ENCODE results near the gene MVB12B. TPM values are rescaled to one million over a fixed set of nuclear protein-coding genes. Genes with fewer than 3 reads are reported as not detected.

MVB12B gene
- total and polyA plus RNA-seq, 2 donors from 2014 or later, result 4.5 to 12.3 TPM

- Histone ChIP-seq H3K9me3 (ENCODE audit: control insufficient read depth in 2 of 3, insufficient read depth in 1 of 3, low read length in 3 of 3) (no peaks in the 10 kb centered on the region), H3K36me3 (ENCODE audit: control insufficient read depth in 2 of 3, insufficient read depth in 3 of 3, low read length in 3 of 3) (no peaks in the 10 kb centered on the region), H3K9ac (ENCODE audit: low read length in 3 of 3) (no peak overlapping the region), H3K4me3 (ENCODE audit: low read length in 3 of 3) (no peak overlapping the region), H3K27ac (ENCODE audit: low read depth in 2 of 2, low read length in 2 of 2) (no peak overlapping the region), H3K4me1 (ENCODE audit: control insufficient read depth in 2 of 3, insufficient read depth in 2 of 3, low read depth in 1 of 3, low read length in 3 of 3) (no peaks in the 10 kb centered on the region), H3K27me3 (ENCODE audit: control insufficient read depth, insufficient read depth, low read length) (no peaks in the 10 kb centered on the region)
- intact Hi-C loops (cut with DNase I), result no loop called here
- TF ChIP-seq CTCF (IDR thresholded peaks at IDR 0.05; ENCODE audit: borderline replicate concordance, extremely low read depth, insufficient read depth), result no peak
- FAIRE-seq (no peak), DNase-seq (no peak)
These were observed 39.3 kb upstream of the MVB12B start for GRCh38 chr9:126287166-126287866.

GRCh38 chr9:126290871-126291270 lies 35.8 kb upstream of the MVB12B start:
- no peak for TF ChIP-seq CTCF (IDR thresholded peaks at IDR 0.05; ENCODE audit: borderline replicate concordance, extremely low read depth, insufficient read depth)
- DNase-seq, result no peak
- no peaks in the 10 kb centered on the region for H3K9me3 ChIP-seq (ENCODE audit: control insufficient read depth in 2 of 3, insufficient read depth in 1 of 3, low read length in 3 of 3)
- no peaks in the 10 kb centered on the region for H3K27me3 ChIP-seq (ENCODE audit: control insufficient read depth, insufficient read depth, low read length)
- no peaks in the 10 kb centered on the region for H3K36me3 ChIP-seq (ENCODE audit: control insufficient read depth in 2 of 3, insufficient read depth in 3 of 3, low read length in 3 of 3)
- no peak overlapping the region for H3K27ac ChIP-seq (ENCODE audit: low read depth in 2 of 2, low read length in 2 of 2)
- H3K4me3 ChIP-seq (ENCODE audit: low read length in 3 of 3), result no peak overlapping the region
- H3K9ac ChIP-seq (ENCODE audit: low read length in 3 of 3), result no peak overlapping the region
- intact Hi-C loops (cut with DNase I), result no loop called here
- no peak for FAIRE-seq
- no peaks in the 10 kb centered on the region for H3K4me1 ChIP-seq (ENCODE audit: control insufficient read depth in 2 of 3, insufficient read depth in 2 of 3, low read depth in 1 of 3, low read length in 3 of 3)

GRCh38 chr9:126291925-126292324 lies 34.7 kb upstream of the MVB12B start:
- H3K36me3 ChIP-seq (ENCODE audit: control insufficient read depth in 2 of 3, insufficient read depth in 3 of 3, low read length in 3 of 3), result no peaks in the 10 kb centered on the region
- DNase-seq, result no peak
- no peak for FAIRE-seq
- H3K27me3 ChIP-seq (ENCODE audit: control insufficient read depth, insufficient read depth, low read length), result no peaks in the 10 kb centered on the region
- no peaks in the 10 kb centered on the region for H3K4me1 ChIP-seq (ENCODE audit: control insufficient read depth in 2 of 3, insufficient read depth in 2 of 3, low read depth in 1 of 3, low read length in 3 of 3)
- no peak for TF ChIP-seq CTCF (IDR thresholded peaks at IDR 0.05; ENCODE audit: borderline replicate concordance, extremely low read depth, insufficient read depth)
- H3K27ac ChIP-seq (ENCODE audit: low read depth in 2 of 2, low read length in 2 of 2), result no peak overlapping the region
- intact Hi-C loops (cut with DNase I), result no loop called here
- H3K9ac ChIP-seq (ENCODE audit: low read length in 3 of 3), result no peak overlapping the region
- no peak overlapping the region for H3K4me3 ChIP-seq (ENCODE audit: low read length in 3 of 3)
- no peaks in the 10 kb centered on the region for H3K9me3 ChIP-seq (ENCODE audit: control insufficient read depth in 2 of 3, insufficient read depth in 1 of 3, low read length in 3 of 3)

Measured in kidney (tissue), 14 donors.